Occipital lobe (tissue), 2 donors: ENCODE results near the gene GRHL3. TPM values are rescaled to one million over a fixed set of nuclear protein-coding genes. Genes with fewer than 3 reads are reported as not detected.

Experiments used
- DNase-seq: peaks from one replicate; lab custom pipeline; 2025; lab: John Stamatoyannopoulos, UW
- total RNA-seq: library from RNA; depleted of rRNA; stranded (reverse); fragments of >200 nt; gene quantifications from one replicate; pipeline ENCODE4 v1.2.3, GENCODE V29; 2014

Gene GRHL3
- total RNA-seq, 1 donor from 2014 or later, result not detected

DNA sequence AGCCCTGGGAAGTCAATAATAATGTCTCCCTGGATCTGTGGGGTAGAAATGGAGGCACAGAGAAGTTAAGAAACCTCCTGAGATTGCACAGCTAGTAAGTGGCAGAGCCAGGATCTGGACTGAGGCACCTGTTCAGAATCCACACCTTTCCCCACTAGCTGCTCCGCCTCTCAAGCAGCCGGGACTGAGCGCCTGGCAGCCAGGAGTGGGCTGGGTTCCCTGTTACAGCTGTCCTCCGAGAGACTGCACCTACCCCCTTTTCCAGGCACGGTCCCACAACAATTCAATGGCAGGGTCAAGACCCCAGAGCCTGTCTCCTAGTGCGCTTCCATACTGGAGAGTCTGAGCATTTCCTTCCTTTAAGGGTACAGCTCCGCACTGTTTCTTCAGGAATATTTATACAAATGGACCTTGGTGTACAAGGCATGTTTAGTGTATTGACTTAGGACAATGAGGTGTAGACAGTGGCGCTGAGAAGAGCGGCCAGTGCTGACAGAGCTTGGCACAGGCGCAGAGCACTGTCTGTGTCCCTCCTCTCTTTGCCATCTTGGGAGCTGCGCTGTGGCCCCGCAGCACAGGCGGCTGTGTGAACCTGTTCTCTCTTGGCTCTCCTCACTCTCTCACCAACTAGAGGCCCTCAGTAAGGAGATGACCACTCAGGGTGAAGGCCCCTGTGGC lies 24.4 kb downstream of the GRHL3 start:
- no peak for DNase-seq

DNA sequence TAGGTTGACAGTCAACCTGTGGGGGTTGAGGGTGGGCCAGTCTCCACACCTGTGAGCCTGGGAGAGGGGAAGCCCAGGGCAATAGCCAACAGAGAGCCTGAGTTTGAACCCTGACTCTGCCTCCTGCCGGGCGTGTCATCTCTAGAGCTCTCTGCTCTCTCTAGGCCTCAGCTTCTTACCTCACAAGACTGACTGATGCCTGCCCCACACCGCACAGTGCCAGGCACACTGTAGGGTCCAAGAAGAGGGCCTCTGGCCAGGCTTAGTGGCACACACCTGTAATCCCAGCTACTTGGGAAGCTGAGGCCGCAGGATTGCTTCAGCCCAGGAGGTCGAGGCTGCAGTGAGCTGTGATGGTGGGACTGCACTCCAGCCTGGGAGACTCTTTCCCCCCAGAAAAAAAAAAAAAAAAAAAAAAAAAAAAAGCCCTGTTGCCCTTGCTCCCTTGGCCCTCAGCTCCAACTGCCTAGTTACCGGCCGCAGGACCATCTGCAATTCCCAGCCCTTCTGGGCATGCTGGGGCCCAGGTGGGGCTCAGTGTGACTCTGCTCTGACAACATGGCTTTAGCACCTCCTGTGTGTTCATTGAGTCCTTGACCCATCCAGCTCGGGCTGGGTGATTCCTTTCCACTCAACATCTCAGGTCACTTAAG lies 25.1 kb downstream of the GRHL3 start:
- no peak for DNase-seq

DNA sequence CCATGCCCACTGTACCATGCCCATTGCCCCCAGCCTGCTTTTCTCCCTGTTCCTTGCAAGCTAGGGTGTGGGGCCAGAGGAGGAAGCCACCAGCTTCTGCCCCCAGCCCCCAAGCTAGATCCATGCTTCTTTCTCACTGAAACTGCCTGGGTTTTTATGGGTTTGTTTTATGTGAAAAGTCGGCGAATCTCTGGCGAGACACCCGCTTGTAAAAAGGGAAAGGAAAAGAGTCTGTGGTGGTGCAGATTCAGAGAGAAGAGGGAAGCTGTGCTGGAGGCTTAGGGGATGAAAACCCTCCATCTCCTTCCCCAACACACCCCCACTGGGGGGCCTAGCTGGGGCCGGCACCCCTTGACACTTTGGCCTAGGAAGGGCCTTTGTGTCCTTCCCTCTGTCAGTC lies 26.2 kb downstream of the GRHL3 start:
- DNase-seq, result no peak

DNA sequence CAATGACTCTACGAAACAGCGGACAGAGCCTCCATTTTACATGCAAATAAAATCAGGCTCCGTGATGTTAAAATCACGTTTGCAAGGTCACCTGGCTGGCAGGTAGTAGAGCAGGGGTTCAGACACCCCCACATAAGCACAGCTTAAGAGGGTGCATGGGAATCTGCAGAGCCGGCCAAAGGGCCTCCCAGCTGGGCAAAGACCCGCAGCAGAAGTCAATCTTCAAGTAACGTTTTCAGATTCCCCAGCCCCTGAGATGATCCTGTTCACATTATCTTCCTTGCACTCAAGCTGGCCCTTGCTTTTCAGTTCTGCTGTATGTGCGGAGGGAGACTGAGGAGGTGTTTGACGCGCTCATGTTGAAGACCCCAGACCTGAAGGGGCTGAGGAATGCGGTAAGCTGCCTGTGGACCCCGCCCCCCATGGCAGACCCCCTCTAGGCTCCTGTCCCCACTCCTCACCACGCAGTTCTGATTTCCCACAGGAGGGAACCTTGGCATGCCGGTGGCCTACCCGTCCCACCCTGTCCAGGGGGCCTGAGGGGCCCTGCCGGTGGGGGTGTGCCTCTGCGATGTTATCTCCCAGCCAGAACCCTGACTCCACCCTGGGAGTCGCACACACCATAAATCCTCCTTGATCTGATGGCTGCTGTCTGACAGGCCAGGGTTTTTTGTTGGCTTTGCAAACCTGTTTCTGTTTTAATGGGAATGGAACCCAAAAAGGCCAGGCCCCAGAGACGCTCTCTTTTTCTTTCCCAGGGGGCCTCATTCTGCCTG lies 28.2 kb downstream of the GRHL3 start:
- no peak for DNase-seq

DNA sequence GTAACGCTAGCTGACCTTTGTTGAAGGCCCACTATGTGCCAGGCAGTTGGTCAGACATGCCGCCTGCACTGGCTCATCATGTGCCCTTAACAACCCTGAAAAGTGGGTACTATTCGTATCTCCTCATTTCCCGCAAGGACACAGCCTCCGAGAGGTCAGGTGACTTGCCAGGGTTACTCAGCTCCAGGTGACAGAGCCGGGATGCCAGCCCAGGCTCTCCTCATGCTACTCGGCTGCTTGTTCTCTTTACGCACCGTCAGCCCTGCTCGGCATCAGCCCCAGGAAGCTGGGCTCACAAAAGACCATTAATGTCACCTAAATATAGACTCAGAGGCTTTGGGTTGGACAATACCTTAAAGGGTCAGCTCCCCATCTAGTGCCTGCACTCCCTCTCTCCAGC lies 29.0 kb downstream of the GRHL3 start:
- DNase-seq, result no peak

DNA sequence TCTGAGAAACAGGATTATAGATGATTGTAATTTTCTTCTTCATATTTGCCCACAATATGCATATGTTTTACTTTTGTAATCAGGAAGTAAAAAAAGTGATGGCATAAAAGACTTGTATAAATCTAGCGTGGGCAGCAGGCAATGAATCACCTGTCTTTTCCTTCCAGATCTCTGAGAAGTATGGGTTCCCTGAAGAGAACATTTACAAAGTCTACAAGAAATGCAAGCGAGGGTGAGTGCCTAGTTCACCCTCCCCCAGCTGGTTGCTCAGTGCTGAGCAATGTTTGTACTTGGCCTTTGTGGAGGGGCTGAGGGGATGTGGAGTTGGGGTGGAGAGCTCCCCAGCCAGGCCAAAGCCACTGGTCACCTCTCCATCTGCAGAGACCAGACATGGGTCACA lies 30.7 kb downstream of the GRHL3 start:
- no peak for DNase-seq

DNA sequence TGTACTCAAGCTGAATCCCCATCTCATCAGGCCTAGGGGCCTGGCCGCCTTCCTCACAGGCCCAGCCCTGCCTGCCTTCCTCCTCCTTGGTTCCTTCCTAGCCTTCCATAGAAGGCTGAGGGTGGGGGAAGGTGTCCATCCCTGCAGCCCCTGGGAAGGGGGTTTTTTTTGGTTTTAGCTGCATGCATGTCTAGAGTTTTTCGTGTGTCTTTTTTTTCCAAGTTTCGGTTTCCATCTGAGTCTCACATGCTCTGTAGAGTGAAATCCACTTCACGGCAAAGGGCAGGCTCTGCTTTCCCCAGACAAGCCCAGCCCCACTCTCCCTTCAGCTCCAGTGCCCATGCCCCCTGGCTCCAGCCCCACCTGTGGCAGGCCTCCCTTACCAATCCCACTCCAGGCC lies 32.1 kb downstream of the GRHL3 start:
- DNase-seq, result no peak

DNA sequence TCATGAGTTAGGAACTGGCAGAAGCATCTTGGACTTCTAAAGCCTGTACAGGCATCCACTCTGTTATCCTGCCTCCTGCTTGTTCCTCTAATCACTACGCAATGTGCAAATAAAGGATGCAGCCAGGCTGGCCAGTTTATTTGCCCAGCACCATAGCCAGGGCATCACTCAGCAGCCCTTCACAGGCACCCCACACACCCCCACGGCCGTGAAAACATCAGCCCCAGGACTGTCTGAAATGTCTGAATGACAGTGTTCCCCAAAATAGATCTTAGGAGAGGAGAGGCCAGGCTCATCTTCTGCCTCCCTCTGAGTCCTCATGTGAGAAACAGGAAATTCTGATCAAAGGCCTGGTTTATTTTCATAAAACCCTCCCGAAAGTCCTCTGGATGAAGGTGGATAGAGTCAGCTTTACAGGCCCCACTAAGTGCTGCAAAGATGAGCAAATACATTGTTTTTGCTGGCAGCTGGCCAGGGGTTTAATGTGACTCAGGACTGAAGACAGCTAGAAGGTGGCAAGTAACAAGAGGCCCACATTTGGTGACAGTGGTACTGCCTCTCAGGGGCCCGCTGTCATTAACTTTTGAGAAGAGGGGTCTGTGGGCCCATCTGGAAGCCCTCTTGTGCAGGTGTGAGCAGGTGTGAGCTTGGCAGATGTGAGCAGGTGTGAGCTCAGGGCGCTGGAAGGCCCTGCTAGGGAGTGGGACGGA lies 32.9 kb downstream of the GRHL3 start:
- DNase-seq, result peak; percentile 12

DNA sequence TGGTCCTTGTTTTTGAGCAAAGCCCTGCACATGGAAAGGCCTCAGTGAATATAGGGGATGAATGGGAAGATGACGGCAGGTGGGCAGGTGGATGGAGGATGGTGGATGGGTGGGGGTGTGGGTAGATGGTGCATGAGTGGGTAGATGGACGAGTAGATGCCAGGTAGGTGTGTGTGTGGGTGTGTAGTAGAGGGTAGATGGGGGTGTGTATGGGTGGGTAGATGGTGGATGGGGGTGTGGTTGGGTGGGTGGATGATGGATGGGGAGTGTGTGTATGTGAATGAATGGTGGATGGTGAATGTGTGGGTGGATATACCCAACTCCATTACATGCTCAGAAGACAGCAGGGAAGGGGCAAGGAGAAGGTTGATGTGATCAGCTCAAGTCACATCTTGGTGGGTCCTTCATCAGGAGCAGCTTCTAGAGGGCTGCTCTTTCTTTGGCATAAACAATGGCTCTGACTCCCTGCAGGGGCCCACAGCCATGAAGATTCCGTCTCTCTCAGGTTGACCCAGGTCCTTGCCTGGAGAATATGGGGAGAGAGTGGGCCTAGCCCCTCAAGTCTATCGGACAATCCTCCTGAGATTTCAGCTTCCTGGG lies 34.2 kb downstream of the GRHL3 start:
- no peak for DNase-seq

DNA sequence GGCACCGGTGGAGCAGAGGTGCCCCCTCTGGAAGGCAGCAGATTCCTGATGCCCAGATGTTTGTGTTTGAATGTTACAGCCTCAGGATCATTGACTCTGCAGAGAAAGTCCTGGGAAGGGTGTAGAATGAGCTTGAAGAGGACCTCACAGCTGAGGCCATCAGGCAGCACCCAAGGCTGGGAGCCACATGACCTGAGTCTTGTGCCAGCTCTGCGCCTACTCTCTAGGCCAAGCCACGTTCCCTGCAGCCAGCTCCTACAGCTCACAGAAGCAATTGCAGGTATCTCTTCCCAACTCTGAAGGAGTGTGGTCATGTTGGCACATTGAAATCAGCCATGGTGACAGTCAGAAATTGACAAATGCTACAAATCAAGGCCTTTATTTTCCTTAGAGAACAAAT lies 36.3 kb downstream of the GRHL3 start:
- no peak for DNase-seq

DNA sequence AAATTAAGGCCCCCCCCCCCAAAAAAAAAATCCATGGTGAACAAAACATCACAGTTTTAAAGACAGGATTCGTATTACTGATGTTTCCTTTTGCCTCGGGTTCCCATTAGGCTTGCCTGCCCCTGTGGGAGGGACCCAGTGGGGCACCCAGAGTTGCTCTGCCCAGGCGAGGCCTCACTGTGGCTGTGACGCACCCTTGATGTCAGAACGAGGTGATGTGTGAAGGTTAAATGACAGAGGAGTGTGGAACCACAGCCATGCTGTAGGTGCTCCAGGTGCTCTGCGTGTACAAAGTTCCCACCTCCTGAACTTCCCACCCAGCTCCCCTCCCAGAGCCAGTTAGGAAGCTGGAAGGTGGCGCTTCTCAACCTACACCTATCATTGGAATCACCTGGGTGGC lies 37.9 kb downstream of the GRHL3 start:
- no peak for DNase-seq

DNA sequence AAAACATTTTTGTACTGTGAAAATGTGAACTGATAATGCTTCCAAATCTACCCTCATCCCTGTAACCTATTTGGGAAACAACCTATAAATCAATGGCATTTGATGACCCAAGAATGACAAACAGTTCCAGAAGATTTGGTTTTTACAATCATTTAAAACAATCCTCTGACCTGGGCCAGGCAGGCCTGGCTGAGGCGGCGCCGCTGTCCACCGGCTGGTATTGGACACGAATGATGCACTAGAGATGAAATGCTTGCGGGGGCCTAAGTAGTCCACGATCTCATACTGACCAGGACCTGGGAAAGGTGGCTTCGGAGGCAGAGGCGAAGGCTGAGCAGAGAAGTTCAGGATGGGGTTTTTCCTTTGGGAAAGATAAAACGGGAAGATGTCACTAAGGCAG lies 41.5 kb downstream of the GRHL3 start:
- DNase-seq, result no peak

DNA sequence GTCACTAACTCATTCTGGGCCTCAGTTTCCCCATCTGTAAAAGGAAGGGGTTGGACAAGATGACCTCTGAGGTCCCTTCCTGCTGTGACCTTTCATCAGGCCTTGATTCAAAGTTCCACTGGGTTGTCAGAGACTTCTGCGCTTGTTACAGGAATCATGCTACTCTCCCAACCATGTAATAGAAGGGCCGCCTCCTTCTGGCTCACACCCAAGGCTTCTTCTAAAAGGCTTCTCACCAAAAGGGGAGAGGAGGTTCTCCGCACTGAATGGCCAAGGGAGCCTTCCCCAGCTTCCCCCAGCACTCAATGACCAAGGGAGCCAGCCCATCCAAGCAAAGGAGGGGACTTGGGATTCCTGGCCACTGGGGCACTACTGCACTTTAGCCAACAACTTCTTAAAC lies 42.7 kb downstream of the GRHL3 start:
- no peak for DNase-seq

DNA sequence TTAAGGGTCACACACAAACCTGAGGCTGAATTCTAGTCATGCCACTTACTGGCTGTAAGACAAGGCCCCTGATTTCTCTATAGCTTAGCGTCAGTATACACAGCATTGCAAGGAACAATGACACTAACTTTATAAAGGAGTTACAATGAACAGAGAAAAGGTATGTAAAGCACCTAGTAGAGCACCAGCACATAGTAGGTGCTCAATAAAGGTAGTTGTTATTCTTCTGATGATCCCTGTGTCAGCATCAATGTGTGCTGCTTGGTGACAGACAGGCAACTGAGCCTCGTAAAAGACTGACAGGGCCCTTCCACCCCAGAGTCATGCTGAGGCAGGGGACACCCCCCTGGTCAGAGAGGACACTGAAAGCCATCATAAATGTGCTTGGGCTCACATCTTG lies 43.2 kb downstream of the GRHL3 start:
- DNase-seq, result no peak

DNA sequence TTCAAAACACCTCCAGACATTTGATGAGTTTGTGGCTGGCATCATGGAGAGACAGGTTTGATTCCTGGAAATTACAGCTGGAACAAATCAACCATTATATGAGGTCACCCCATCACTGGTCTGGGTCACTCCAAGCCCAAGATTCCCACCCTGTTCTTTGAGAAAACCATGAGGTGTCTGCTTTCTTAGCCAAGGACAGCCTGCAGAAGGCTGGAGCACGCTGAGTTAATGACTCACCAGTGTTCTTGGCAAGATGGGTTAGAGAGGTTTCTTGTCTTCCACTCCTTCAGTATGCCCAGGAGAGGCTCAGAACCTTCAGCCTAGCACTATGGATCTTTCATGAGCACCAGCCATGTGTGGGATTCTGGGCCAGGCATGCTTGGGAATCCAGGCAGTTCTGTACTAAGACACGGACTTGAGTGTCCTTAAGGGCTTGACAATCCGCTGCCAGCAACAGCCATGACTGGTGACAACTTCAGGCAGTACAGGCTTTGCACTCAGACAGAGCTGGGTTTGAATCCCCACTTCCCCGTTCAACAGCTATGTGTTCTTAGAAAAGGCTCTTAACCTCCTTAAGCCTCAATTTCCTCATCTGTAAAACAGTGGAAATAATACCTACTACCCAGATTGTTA lies 43.9 kb downstream of the GRHL3 start:
- DNase-seq, result no peak

DNA sequence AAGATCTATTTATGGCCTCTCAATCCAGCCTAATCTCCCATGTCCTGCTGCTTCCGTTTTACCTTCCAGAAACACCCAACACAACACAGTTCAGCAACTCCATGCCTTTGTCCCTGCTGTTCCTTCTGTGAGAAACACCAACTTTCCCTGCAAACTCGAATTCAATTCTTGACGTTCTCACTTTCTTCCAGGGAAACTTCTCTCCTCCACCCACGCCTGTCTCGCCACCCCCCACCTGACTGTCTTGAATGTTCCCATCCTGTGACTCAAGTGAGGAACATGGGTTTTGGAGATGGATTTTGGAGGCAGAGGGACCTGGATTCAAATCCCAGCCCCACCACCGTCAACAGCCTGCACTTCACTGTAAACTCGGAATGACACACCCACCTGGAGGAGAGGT lies 44.8 kb downstream of the GRHL3 start:
- peak; percentile 9 for DNase-seq

DNA sequence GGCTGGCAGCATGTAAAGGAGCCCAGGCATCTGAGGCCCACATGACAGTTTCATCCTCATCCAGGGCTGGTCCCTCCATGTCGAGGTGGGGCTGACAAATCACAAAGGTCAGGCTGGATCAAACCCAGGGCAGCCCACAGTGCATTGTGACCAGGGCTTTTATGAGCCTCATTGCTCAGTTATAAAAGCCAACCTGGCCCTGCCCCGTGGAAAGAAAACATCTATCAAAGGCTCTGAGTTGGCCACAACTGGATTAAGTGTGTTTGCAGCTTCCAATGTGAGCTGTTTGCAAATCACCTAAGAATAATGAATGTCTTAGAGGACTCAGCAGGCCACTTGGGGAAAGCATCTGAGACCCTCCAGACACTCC lies 45.4 kb downstream of the GRHL3 start:
- DNase-seq, result no peak

DNA sequence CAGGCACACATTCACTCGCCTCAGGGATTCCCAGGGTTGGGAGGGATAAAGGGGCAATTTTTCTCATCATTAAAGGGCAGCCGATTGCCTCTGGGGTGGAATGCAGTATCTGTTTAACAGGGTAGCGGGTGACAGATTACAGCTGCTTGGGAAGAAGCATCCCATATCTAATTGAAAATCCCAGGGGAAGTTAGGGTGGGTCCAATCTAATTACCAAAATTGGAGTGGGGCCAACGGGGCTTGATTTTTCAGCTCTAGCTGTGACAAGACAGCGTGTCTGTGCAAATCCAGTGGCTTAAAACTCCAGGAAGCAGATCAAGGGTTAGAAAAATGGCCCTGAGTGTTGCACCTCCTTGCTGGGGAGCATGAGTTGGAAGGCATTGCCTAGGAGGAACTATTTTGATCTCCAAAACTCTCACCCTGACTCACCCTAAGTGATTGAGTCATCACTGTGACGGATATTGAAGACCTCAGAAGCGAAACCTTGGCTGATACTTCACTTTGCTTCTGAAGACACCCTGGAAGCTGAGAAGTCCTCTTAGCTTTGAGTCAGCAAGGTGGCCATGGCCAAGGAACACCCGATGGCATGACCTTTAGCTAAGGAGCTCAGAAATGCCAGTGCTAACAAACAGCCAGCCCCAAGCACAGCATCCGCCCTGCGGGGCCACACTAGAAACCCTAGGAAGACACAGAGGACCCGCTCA lies 46.0 kb downstream of the GRHL3 start:
- DNase-seq, result no peak

DNA sequence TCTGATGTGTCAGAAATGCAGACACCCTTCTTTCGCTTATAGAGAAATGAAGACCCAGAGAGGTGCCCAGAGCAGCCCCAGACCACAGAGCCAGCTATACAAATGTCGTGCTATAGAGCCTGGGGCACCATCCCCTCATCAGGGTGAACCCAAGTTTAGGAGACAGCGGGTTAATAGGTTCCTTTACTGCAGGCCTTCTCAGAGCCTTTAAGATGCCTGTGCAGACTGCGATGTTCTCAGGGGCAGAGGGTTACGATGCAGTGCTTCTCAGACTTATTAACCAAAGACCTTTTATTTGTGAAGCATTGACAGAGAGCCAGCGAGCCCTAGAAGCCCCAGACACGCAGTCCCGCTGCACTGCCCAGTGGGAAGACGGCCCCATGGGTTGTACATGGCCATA lies 47.5 kb downstream of the GRHL3 start:
- DNase-seq, result no peak

DNA sequence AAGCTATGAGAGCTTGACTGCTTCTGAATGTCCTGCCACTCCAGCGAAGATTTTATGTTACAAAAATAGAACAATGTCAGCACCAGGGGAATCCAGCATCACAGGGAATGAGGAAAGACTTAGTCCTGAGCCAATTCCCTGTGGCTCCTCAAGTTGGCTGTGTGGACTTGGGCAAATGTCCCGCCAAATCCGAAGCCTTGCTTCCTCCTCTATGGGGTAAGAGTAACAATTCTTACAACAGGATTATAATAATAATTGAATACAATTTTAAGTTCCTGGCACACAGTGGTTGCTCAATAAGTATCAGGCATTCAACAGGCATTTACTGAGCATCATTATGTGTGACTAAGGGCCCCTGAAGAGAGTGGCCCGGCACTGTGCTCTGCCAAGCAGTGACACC lies 50.0 kb downstream of the GRHL3 start:
- no peak for DNase-seq

DNA sequence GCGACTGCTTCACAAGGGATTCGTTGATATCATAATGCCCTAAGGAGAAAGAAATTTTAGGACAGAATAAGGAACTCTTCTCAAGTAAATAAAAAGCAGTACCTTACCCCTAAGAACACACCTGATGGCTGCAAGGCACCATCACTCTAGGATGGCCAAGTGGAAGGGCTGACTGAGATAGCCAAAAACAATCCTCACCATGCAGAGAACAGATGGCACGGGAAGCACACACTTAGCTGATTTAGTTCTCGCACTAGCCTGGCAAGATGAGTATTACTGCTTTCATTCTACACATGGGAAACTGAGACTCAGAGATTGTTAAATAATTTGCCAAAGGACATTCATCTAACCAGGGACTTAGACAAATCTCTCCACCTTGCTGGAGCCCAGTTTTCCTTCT lies 50.6 kb downstream of the GRHL3 start:
- DNase-seq, result no peak
